HG03280 (cell line): ENCODE data around the gene SS18L1.

Source experiments
- ATAC-seq: cut with Tn5 transposase; IDR thresholded peaks from one replicate; pipeline ENCODE4 v1.9.1; 2021; ENCODE audit warnings: mild to moderate bottlenecking, moderate library complexity; ENCODE audit not compliant: unreplicated experiment

Gene SS18L1

DNA sequence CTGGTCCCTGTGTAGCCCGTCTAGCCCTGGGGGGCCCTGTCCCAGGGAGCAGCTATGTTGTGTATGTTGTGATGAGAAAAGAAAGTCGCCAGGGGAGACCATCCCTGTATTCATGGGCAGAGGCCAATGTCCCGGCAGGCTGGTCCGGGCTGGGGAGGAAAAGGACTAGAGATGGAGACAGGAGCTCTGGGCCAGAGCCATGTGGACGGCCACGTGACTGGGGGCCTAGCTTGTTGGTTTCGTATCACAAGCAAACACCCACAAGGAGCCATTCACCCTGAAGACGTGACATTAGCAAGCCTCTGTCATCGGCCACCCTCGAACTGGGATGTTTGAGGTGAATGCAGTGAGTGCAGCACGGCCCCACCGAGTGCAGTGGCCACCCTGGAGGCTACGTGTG is 79.4 kb downstream of the SS18L1 start:
- no peak for ATAC-seq

DNA sequence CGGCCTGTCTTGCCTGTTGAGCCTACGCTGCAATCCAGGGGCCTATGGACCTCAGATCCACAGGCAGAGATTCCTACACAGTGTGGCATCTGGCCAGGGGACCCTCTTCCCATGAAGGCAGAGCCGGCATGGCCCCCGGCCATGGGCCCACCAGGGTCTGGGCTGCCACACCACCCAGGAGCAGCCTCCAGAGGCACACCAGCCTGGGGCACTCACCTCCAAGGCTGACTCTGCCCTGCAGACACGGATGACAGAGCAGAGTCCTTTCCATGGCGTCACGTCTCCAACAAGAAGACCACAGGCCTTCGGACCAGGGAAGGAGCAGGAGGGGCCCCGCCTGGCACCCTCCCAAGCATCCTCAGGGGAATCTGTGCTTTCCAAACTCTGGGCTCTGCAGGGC is 80.0 kb downstream of the SS18L1 start:
- no peak for ATAC-seq

DNA sequence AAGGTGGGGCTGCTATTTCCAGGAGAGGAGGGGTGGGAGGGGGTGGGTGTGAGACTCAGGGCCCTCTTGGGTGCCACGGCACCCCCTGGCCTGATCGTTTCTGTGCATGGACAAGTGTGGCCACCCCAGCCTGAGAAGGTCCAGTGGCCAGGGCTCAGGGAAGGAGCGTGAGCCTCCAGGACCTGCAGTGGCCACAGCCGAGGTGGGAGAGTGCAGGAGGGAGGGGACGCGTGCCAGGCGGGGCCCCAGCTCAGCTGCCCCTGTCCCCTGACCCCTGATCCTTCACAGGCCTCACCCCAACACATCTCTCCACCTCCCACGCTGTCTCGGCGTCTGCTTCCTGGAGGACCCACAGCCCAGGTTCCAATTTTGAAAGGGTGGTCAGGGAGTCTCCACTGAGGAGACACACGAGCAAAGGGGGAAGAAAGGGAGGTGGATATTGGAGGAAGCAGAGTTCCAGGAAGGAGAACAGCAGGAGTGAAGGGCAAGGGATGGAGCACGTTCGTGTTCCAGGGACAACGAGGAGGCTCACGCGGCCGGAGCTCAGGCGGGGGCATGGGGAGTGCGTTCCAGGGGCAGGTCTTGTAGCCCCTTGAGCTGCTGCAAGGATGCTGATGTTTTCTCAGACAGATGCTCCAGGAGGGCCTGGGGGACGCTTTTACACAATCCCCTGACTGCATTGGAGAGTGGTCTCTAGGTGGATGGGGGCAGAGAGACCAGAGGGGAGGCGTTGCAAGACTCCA is 80.7 kb downstream of the SS18L1 start:
- no peak for ATAC-seq

DNA sequence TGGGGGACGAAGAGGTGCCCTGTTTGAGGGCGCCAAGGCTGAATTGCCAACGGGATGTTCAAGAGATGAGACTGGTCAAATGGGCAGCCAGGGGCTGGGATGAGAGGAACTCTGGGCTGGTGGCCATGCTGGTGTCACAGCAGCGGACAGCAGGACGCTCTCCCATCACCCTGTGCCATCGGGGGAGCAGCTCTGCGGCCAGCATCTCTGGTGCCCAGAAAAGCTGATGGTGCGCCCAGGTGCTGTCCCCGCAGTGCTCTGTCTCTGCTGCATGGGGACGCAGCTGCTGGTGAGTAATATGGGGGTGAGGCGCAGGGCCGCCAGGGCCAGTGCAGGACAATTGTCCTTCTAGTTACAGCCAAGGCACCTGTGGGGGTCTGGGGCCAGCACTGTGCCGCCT is 81.5 kb downstream of the SS18L1 start:
- no peak for ATAC-seq

DNA sequence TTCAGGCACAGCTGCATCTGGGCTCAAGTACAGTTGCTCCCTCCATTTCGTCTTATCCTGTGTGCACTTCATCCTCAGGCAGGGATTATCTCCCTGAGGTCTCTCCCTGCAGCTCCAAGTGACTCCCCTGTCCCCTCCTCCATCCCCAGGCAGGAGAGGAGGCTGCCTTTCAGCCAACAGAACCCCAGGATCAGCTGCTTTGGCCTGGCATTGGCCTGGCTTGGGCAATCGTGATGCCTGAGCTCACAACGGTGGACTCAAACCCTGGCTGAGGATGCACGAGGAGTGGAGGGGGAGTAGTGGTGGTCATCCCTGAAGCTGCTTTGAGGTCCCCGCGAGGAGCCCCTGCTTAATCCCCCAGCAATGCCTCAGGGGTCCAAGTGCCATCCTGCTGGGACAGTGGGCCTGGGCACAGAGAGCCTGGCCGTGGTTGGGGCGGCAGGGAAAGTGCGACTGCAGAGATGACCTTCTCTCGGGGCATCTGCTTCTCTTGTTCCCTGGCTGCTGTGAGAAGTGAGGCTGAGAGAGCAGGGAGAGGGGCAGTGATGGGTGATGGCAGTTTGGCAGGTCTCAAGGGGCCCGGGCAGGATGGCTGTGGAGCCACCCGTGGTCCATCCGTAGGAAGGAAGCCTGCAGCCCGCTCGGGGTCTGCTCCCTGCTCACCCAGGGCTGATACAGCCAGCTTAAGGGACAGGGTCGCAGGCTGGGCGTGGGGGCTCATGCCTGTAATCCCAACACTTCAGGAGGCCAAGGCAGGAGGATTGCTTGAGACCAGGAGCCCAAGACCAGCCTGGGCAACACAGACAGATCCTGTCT is 82.5 kb downstream of the SS18L1 start:
- no peak for ATAC-seq

DNA sequence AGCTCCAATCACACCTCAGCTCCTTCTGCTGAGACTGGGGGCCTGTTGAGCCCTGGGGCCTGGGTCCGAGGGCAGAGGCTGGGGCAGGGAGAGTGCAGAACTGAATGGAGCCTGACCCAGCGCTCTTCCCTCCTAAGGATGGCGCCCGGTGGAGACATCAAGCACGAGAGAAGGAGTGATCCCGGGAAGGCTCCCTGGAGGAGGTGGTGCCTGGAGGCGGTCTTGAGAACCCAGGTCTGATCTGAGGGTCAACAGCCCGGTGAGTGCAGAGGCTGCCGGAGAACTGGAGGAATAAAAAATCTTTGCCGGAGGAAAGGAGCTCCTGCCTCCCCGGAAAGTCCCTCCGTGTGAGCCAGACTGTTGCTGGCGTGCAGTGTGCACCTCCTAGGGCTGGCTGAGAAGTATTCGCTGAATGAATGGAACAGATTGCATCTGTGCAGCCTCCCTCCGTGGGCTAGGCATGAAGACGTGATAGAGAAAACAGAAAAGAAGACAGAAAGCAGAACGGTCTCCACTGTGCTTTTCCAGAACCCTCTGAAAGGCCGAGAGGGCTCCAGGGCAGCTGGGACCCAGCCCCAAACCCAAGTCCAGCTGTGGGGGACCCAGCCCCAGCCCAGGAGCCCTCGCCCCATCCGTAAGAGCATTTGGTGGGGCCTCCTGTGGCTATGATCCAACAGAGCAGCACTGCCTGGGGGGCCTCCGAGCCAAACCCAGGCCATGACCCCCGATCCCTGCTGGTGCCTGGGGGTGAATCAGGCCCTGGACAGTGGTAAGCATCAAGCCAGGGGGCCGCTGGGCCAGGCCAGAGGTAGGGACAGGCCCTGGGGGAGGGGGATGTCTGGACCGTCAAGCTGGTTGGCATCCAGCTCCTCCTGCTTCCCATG is 83.4 kb downstream of the SS18L1 start:
- no peak for ATAC-seq

DNA sequence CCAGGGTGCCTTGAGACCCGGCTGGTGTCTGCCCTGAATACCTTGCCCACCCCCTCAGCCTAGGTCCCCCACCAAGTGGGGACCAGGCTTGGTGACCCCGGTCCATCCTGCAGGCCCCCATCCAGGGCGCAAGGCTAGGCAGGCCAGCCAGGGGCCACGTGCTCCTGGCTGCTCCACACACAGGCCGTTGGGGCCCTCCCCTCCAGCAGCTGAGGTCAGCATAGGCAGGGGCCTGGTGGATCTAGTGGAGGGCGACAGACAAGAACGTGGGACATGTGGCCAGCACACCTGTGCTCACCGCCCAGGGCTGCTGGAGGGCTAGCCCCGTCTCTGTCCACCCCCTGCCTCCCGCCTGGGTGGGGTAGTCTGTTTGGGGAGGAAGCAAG is 84.0 kb downstream of the SS18L1 start:
- no peak for ATAC-seq

DNA sequence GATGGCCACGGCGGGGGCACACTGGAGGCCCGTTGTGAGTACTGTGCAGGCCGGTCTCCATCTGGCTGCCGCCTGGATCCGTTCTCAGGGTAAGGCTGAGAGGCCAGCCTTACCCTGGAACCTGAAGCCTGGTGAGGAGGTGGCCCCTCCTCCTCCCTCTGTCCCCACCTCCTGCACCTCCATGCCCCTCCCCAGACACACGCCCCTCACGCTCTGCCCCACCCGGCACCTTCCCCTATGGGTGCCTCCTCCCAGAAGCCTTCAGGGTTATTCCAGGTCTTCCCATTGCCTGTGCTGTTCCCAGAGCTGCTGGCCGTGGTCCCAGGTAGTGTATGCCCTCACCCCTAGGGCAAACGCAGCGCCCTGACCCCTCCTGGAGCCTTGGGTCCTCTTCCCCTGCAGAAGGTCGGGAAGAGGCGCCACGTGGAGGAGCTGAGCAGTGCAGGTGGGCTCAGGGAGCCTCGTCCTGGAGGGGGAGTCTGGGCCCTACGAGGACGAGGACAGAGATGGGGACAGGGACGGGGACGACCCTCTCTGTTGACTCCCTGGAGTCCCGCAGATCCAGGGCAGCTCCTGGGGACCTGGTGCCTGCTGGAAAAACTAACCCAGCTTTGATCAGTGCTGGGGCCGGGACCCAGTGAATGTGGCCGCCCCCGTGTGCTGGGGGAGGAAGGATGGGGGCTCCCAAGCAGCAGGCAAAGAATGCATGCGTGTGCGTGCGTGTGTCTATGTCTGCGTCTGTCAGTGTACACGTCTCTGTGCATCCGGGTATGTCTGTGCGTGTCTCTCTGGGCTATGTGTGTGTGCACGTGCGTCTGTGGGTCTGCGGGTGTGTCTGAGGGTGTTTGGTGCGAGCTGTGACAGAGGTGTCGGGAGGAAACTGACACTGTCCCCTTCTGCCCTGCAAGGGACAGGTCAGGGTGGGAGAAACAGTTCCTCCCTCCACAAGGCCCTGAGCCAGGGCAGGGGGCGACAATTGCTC is 84.7 kb downstream of the SS18L1 start:
- ATAC-seq, result no peak

DNA sequence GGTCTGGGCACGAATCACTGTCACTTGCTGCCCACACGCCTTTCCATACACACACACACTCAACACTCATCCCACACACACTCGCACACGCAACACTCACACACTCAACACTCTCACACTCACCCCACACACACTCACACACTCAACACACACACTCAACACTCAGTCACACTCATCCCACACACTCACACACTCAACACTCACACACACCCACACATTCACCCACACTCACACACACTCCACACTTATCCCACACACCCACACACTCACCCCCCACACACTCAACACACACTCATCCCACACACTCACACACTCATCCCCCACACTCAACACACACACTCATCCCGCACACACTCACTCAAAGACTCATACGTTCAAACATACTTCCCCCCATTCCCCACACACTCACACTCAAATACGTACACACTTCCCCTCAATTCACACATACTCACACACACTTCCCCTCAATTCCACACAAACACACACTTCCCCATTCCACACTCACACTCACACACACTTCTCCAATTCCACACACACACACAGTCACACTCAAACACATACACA is 85.5 kb downstream of the SS18L1 start:
- ATAC-seq, result no peak

DNA sequence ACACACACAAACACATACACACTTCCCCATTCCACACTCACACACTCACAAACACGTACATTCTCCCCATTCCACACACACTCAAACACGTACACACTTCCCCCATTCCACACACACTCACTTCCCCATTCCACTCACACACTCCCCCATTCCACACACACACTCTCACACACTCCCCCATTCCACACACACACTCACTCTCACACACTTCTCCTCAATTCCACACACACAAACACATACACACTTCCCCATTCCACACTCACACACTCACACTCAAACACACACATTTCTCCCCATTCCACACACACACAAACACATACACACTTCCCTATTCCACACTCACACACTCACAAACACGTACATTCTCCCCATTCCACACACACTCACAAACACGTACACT is 86.1 kb downstream of the SS18L1 start:
- ATAC-seq, result no peak

DNA sequence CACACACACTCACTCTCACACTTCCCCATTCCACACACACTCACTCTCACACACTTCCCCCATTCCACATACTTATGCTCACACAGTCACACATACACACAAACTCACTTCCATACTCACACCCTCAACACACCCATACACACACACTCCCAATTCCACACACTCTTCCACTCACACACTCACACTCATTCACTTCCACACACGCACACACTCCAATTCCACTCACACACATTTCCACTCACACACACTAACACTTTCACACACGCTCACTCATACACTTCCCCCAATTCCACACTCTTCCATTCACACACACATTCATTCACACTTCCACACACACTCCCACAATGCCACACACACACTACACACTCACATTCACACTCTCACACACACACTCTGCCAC is 86.7 kb downstream of the SS18L1 start:
- ATAC-seq, result no peak

DNA sequence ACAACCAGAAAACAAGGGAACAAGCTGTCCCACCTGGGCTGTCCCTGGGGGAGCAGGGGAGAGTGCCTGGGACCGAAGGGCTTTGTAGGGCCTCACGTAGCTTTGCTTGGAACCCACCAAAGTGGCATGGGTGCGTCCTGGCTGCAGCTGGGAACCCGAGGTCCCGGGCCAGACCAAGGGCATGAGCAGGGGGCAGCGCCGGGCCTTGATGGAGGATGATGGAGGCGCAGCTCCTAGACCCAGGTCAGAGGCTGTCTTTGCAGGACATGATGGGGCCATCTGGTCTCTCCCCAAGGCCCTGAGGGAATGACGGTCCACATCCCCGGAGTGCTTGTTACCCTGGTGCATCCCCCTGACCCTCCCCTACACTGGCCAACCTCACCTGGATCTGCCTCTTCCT is 87.1 kb downstream of the SS18L1 start:
- ATAC-seq, result no peak

DNA sequence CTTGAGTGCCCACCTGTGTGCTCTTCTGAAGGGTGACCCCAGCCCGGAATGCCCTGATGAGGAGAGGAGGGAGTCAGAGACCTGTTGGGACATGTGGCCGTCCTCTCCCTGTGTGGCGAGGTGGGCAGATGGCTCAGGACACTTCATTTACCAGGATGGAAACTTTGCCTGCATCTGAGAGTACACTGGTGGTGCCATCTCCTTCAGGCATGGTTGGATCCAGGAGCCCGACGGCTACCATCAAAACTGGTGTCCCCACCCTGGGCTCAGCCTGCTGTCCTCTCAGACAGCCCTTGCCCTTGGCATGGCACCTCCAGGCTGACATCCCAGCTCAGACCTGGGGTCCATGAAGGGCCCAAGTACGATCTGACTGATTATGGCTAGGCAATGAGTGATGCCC is 87.7 kb downstream of the SS18L1 start:
- no peak for ATAC-seq
